Epithelial cell of proximal tubule (primary cell): ENCODE data around the gene FHIT. TPM values are rescaled to one million over a fixed set of nuclear protein-coding genes. Genes with fewer than 3 reads are reported as not detected.

Source experiments
- DNase-seq: peaks from one replicate; pipeline ENCODE4 v3.0.0-alpha.2; 2011; ENCODE audit warnings: low read depth
- H3K4me3 ChIP-seq: 2 replicates; pipeline ENCODE4 v1.5.1; 2011; ENCODE audit warnings: low read depth, mild to moderate bottlenecking, low read length
- total RNA-seq: library from RNA; depleted of rRNA; stranded (reverse); fragments of >200 nt; gene quantifications from 2 replicates; pipeline ENCODE4 v1.2.3, GENCODE V29; 2015
- TF ChIP-seq, protein P1 (sequence below): conservative IDR thresholded peaks from 2 replicates; pipeline ENCODE4 v1.5.1; 2012; ENCODE audit warnings: low read depth, mild to moderate bottlenecking, low read length

The FHIT gene
- total RNA-seq, result 0.65 and 3.7 TPM in 2 replicates

- TF ChIP-seq, protein P1, sequence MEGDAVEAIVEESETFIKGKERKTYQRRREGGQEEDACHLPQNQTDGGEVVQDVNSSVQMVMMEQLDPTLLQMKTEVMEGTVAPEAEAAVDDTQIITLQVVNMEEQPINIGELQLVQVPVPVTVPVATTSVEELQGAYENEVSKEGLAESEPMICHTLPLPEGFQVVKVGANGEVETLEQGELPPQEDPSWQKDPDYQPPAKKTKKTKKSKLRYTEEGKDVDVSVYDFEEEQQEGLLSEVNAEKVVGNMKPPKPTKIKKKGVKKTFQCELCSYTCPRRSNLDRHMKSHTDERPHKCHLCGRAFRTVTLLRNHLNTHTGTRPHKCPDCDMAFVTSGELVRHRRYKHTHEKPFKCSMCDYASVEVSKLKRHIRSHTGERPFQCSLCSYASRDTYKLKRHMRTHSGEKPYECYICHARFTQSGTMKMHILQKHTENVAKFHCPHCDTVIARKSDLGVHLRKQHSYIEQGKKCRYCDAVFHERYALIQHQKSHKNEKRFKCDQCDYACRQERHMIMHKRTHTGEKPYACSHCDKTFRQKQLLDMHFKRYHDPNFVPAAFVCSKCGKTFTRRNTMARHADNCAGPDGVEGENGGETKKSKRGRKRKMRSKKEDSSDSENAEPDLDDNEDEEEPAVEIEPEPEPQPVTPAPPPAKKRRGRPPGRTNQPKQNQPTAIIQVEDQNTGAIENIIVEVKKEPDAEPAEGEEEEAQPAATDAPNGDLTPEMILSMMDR, result no peak
- peak; percentile 59 for DNase-seq
- peak within 1 kb of the TSS; percentile 70 for H3K4me3 ChIP-seq
Measured at GRCh38 chr3:61251174-61251972, at the start of gene FHIT. Gene FHIT, minus strand, starts transcription at chr3:61251452.

- H3K4me3 ChIP-seq, result no peak overlapping the region
- TF ChIP-seq, protein P1, result no peak
- no peak for DNase-seq
Measured at GRCh38 chr3:61300786-61301185, 49.5 kb upstream of the FHIT start.

GRCh38 chr3:61300006-61300380 is 48.7 kb upstream of the FHIT start:
- peak; percentile 40 for DNase-seq
- TF ChIP-seq, protein P1, result no peak

GRCh38 chr3:61299343-61300005 is 48.2 kb upstream of the FHIT start:
- no peak overlapping the region for H3K4me3 ChIP-seq
- peak; percentile 76 for DNase-seq
- TF ChIP-seq, protein P1, result peak; percentile 37

More at GRCh38 chr3:61300006-61300380, 48.7 kb upstream of the FHIT start:
- H3K4me3 ChIP-seq, result no peak overlapping the region

DNA sequence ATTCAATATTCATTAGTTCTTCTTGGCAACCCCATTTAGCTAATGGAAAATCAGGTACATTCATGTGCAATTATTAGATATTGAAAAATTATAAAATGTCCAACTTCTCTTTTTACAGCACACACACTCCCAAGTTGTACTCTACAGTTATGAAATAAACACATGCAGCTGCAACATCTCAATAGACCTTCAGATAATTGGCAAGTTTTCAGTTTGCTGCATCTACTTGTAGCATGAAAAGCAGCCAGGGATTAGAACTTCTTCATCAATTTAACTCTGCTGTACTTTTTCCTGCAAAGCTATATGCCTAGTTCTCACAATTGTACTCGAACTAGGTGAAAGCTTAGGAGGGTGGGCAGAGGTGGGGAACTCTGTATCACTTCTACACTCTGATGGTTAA is 46.6 kb upstream of the FHIT start:
- TF ChIP-seq, protein P1, result no peak
- H3K4me3 ChIP-seq, result no peak overlapping the region

DNA sequence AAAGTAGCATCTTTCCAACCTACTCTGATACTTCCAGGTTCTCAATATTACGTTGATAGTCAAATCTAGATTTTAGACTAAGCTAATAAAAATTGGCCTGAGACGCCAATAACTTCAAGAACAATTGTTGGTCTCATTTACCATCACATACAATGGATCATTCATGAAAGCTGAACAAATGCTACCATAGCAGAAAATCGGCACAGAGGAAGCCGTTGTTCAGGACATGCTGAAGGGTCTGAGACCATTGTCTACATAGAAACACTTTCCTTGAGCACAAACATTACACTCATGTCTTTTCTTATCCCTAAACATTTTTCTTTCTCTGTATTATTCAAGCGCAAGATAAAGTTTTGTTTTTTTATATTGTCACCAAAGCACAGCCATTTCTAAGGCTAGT is 37.2 kb upstream of the FHIT start:
- TF ChIP-seq, protein P1, result no peak
- DNase-seq, result no peak
- H3K4me3 ChIP-seq, result no peak overlapping the region

More for the DNA sequence above, 46.6 kb upstream of the FHIT start:
- no peak for DNase-seq
